Activated CD8-positive, alpha-beta memory T cell treated with anti-CD3 and anti-CD28 coated beads, Interleukin-2, amount 50 U/mL, for 1 hour (primary cell): Measurements from ENCODE around the gene SH2B3.
"Not testable (repeated sequence)": the region's sequence is repeated elsewhere in the genome, so short reads cannot be mapped to it uniquely, and the experiment has no call there.

Experiments
- DNase-seq: peaks from one replicate; pipeline ENCODE4 v3.0.0-alpha.2; 2020; ENCODE audit errors: extremely low read depth

SH2B3 gene

DNA sequence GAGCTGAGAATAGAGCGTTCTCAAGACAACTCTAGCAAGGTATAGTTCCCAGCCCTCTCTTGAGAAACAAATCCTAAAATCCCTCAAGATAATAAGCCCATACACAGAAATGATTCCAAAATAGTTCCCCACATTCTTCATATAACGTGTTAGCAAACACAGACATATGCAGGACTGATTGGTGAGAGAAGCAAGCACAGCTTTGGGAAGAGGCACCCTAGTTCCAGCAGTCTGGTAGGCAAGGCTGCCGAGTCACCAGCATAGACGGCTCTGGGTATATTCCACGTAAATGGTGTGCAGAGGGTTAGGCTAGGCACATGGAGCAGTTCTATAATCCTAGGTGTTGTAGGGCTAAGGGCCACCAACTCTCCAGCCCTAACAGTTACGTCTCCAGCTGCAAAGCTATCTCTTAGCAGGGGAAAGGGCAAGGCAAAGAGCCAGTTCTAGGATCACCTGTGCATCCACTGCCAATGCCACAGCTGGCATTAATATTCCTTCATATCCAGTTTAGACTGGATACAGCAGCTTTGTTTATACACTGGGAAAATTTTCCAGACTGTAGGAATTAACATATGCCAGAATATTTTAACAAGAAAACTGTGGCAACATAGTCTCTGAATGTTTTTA is 52.9 kb downstream of the SH2B3 start:
- DNase-seq, result no peak

DNA sequence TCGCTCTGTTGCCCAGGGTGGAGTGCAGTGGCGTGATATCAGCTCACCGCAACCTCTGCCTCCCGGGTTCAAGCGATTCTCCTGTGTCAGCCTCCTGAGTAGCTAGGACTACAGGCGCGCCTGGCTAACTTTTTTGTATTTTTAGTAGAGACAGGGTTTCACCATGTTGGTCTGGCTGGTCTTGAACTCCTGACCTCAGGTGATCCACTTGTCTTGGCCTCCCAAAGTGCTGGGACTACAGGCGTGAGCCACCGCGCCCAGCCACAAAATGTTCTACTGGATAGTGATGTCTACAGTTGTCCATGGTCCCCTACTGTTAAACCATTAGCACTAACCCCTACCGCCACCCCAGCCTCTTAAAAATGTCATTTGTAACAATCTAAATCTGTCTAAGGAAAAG is 54.4 kb downstream of the SH2B3 start:
- not testable (repeated sequence) for DNase-seq

DNA sequence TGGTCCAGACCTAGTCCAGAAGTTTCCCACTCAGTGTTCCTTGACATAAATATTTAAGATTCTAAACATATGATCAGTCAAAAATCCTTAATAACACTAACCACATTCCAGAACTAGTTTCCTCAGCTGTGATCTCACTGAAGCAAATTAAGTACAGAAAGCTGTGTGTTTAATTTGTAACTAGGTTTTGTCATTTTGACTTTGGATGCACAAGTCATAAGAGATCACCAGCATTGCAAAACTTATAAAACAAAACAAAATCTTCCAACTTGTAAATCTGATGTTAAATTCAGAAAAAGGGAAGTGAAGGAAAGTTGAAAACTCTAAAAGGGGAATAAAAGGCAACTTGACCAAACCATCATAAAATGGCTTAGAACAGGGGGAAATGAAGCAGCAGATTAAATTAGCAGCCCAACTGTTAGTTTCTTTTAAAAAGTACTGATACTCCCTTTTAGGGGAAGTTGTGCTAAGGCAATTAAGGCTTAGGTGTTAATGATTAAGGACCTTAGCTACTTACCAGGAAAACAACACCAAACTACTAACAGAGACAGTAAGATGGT is 56.6 kb downstream of the SH2B3 start:
- DNase-seq, result no peak

DNA sequence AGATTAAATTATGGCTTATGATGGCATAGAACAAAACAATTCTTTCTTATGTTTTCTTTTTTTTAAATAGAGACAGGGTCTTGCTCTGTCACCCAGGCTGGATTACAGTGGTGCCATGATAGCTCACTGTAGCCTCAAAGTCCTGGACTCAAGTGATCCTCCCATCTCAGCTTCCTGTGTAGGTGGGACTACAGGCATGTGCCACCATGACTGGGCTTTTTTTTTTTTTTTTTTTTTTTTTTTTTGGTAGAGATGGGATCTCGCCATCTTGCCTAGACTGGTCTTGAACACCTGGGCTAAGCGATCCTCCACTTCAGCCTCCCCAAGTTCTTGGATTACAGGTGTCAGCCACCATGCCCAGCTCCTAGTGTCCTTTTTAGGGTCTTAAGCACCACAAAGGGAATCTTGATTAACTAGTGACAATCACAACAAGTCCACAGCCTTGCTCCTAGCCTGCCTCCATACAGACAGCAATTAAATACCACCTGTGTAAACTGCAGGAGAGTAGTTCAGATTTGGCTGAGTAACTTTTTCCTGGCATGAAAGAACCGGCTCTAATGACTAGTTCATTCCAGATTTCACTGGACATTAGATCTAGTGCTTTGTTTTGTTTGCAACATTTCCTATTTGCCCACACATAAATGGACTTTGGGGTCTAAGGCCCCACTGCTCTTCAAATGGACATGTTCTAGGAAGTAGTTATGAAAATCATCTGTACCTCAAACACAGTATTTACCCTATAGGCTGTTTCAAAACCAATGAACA is 61.6 kb downstream of the SH2B3 start:
- no peak for DNase-seq

DNA sequence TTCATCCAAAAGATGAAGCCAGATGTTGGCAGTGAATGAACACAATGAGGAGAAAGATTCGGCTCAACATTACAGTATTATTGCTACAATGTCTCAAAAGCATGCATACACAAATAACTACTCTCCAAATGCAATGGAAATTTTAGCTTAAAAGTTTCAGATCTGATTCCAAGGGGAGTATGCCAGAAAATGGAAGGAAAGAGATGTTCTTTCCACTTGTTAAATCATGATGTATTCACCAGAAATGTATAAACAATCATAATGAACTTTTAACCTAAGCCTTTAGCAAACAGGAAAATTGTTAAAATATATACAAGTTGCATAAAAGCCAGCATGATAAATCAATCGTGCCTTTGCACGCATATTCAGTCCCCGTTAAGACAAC is 62.1 kb downstream of the SH2B3 start:
- no peak for DNase-seq

DNA sequence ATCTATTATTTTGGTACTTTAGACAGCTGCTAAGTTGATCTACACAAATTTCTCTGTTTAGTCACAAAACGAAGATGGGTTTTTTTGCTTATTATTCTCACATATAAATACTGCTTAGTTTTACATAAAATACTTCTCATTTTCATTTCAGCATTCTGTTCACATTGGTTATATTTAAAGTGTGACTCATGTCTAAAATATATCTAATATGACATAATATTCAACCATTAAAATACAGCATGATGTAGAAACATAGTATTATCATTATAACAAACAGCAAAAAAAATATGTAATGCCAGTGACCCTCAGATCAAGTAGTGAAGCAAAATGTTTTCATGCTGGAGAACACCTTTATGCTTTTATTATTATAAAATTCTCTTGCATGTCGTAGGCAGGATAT is 63.7 kb downstream of the SH2B3 start:
- no peak for DNase-seq

DNA sequence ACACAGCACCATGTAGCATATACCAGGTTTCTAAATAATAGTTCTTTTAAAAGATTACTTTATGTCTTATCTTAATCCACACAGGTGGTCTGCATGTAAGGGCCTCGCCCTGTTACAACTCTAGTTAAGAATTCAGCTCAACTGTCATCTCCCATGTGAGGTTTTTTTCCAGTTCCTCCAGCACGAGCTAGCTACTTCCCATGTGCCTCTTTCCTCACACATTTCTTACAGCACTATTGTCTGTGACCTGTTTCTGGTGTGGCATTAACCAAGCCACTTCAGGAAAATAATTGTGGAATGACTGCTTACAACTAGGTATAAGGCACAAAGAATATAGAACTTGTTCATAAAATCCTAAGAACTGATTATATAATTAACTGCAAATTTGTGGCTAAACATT is 65.5 kb downstream of the SH2B3 start:
- no peak for DNase-seq

DNA sequence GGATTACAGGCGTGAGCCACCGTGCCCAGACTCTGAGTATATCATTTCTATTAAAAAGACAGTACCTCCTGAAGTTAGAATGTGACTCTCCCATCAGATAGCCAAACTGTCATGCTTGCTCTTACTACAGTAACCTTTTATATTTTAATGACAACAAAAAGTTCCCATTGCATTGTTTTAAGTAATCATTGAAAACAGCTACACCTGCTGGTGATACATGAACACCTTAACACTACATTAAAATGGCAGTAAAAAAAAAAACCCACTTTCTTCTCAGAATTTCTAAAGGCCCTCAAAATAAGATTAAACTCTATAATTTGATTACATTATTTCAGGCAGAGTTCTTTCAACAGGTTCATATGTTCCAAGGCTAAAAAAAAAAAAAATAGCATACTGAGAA is 76.7 kb downstream of the SH2B3 start:
- DNase-seq, result no peak

DNA sequence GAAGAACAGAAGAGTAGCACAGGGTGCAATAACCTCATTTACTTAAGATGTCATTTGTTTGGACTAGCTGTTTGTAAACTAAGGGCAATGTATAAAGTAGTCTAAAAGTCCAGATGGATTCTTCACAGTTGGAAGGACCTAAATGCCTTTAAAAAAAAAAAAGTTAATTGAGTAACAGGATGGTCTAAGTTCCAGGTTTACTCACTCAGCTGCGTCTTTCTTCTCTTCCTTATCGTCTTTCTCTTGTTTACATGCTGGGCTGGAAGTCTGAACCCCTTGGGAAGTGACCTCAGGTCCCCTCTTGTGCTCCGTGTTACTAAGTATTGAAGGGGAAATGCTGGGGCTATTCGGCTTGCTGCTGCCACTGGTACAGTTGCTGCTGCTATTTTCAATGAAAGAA is 82.5 kb downstream of the SH2B3 start:
- DNase-seq, result no peak

DNA sequence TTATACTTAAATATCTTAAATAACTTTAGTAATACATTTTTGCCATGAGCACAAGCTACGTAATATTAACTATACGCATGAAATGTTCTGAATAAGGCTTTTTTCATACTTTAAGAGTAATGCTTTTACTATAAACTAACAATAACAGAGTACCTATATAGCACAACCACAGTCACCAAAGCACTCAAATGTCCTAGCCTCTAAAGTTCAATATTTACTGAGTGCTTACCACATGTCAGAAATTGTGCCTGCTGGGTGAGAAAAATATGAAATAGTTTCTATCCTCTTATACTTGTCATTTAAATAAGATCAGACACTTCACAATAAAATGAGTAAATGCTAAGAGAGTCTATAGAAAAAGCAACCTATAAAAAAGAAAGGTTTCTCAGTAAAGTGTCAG is 83.1 kb downstream of the SH2B3 start:
- DNase-seq, result no peak

DNA sequence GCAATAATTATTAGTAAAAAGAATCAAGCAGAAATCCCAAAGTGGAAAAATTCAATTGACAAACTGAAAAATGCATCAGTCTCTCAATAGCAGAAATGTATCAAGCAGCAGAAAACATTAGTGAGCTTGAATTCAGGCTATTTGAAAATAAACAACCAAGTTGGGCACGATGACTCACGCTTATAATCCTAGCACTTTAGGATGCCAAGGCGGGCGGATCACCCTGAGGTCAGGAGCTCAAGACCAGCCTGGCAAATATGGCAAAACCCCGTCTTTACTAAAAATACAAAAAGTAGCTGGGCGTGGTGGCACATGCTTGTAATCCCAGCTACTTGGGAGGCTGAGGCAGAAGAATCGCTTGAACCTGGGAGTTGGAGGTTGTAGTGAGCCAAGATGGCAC is 87.3 kb downstream of the SH2B3 start:
- DNase-seq, result not testable (repeated sequence)

DNA sequence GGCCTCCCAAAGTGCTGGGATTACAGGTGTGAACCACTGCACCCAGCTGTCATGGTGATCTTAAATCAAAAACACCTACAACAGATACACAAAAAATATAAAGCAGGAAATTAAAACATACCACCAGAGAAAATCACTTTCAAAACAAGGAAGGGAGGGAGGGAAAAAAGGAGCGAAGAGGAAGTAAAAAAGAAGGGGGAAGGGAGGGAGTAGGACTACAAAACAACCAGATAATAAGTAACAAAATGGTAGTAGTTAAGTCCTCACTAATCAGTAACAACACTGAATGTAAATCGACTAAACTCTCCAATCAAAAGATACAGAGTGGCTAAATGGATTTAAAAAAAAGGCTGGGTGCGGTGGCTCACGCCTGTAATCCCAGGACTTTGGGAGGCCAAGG is 89.0 kb downstream of the SH2B3 start:
- no peak for DNase-seq
